K562 (cell line): ENCODE results near the gene FLVCR2. TPM values are rescaled to one million over a fixed set of nuclear protein-coding genes. Genes with fewer than 3 reads are reported as not detected.
A peak's percentile ranks its signal among the peaks of the same experiment; 100 is the strongest.

Experiments
- ATAC-seq: fragments of 200-7000 bp; cut with Tn5 transposase; 3 replicates; pipeline ENCODE4 v1.9.1; 2020; ENCODE audit warnings: moderate library complexity
- BruUV-seq: library from RNA; stranded (reverse); fragments of 400-500 nt; replicated peaks from 2 replicates; lab custom pipeline; 2021; lab: Mats Ljungman, UMichigan
- CTCF ChIA-PET: fragments of 300-600 bp; formaldehyde crosslinking; extraction: SDS; loops from one replicate; lab custom pipeline; 2021; ENCODE audit warnings: low intra/inter-chr PET ratio; lab: Yijun Ruan, JAX
- POLR2A ChIA-PET: fragments of 300-600, 350-650 bp; sonication (Branson Sonifier 250); formaldehyde crosslinking; extraction: SDS; loops from one replicate; lab custom pipeline; 2021; ENCODE audit warnings: antibody characterized with exemption, inconsistent platforms; lab: Yijun Ruan, JAX
- DNase-seq, 4 experiments: peaks; one replicate each; pipeline versions ENCODE4 v3.0.0 to v3.0.0-alpha.2; 2011 to 2018; ENCODE audit warnings: low spot score in 3 of 4, mixed read lengths in 3 of 4; ENCODE audit errors: extremely low read depth in 1 of 4
- FAIRE-seq: peaks from 2 replicates; lab custom pipeline; 2011; peaks lifted over from hg19 to GRCh38; lab: Jason Lieb, UNC
- H2AFZ ChIP-seq: 2 replicates; pipeline ENCODE4 v1.6.0; 2011; ENCODE audit warnings: low read depth, low read length, control low read depth, inconsistent platforms
- H3K27ac ChIP-seq: fragments of 200-600 bp; 3 replicates; pipeline ENCODE4 v1.8.0; 2011; ENCODE audit warnings: low read depth, mild to moderate bottlenecking, control low read depth, inconsistent platforms, low read length, moderate library complexity, mixed read lengths; ENCODE audit errors: extremely low read depth
- H3K27me3 ChIP-seq, 2 experiments: fragments of 300-600 bp in 1 of 2; 2 replicates in 1 of 2; 3 replicates in 1 of 2; pipeline versions ENCODE4 v1.6.0 to v1.8.0; 2011; ENCODE audit warnings: inconsistent platforms in 2 of 2, low read length in 2 of 2, mild to moderate bottlenecking in 1 of 2, mixed read lengths in 1 of 2, moderate library complexity in 1 of 2; ENCODE audit not compliant: control insufficient read depth in 2 of 2, insufficient read depth in 2 of 2
- H3K36me3 ChIP-seq: fragments of 300-600 bp; 3 replicates; pipeline ENCODE4 v1.8.0; 2011; ENCODE audit warnings: mild to moderate bottlenecking, low read length, inconsistent platforms; ENCODE audit not compliant: control insufficient read depth, insufficient read depth
- H3K4me1 ChIP-seq, 2 experiments: fragments of 200-600 bp in 1 of 2; replicated peaks in 1 of 2; 2 replicates in 1 of 2; 3 replicates in 1 of 2; pipeline versions ENCODE4 v1.5.1 to v1.8.0; 2011; ENCODE audit warnings: inconsistent platforms in 2 of 2, low read length in 2 of 2, mild to moderate bottlenecking in 1 of 2, mixed read lengths in 1 of 2, moderate library complexity in 1 of 2; ENCODE audit not compliant: control insufficient read depth in 2 of 2, insufficient read depth in 2 of 2
- H3K4me2 ChIP-seq: 2 replicates; pipeline ENCODE4 v1.6.1; 2011; ENCODE audit warnings: low read length, control low read depth, inconsistent platforms, mixed read lengths; ENCODE audit not compliant: insufficient read depth
- H3K4me3 ChIP-seq: fragments of 200-600 bp; sonication (generic), shearing (Covaris generic); 2 replicates; pipeline ENCODE4 v1.5.1; 2016; ENCODE audit warnings: control low read depth, inconsistent platforms
- H3K79me2 ChIP-seq: fragments of 200-600 bp; 3 replicates; pipeline ENCODE4 v1.8.0; 2011; ENCODE audit warnings: low read length, inconsistent platforms; ENCODE audit not compliant: control insufficient read depth, insufficient read depth
- H3K9ac ChIP-seq, 2 experiments: 2 replicates each; pipeline versions ENCODE4 v1.6.0 to v1.6.1; 2011; ENCODE audit warnings: low read depth in 2 of 2, low read length in 2 of 2, control low read depth in 1 of 2, inconsistent platforms in 1 of 2, mild to moderate bottlenecking in 1 of 2, mixed read lengths in 1 of 2; ENCODE audit not compliant: insufficient read depth in 1 of 2
- H3K9me1 ChIP-seq: one replicate; pipeline ENCODE4 v1.6.0; 2011; ENCODE audit warnings: inconsistent platforms, mild to moderate bottlenecking, low read length, moderate library complexity; ENCODE audit not compliant: control insufficient read depth, insufficient read depth
- H3K9me3 ChIP-seq: replicated peaks from 2 replicates; pipeline ENCODE4 v1.5.1; 2011; ENCODE audit warnings: low read depth, low read length, inconsistent platforms; ENCODE audit not compliant: control insufficient read depth, insufficient read depth
- H4K20me1 ChIP-seq: replicated peaks from 2 replicates; pipeline ENCODE4 v1.6.1; 2011; ENCODE audit warnings: low read length, inconsistent platforms, mixed read lengths; ENCODE audit not compliant: control insufficient read depth, insufficient read depth
- CBX8 ChIP-seq: fragments of 200-600 bp; sonication (generic); IDR thresholded peaks from 2 replicates; pipeline ENCODE4 v1.6.1; 2012; ENCODE audit warnings: borderline replicate concordance, mixed run types, low read depth, mild to moderate bottlenecking, moderate library complexity, mixed read lengths, low read length, control low read depth, inconsistent platforms; ENCODE audit not compliant: poor library complexity, severe bottlenecking; ENCODE audit errors: extremely low read depth
- CTBP1 ChIP-seq: fragments of 450-650 bp; IDR thresholded peaks from 2 replicates; pipeline ENCODE4 v1.6.1; 2016; ENCODE audit warnings: borderline replicate concordance
- ETV1 ChIP-seq: fragments of 450-650 bp; conservative IDR thresholded peaks from 2 replicates; pipeline ENCODE4 v1.6.1; 2016; ENCODE audit warnings: missing genetic modification characterization, control low read depth, low read depth, missing compliant biosample characterization
- JUNB ChIP-seq: fragments of 450-650 bp; formaldehyde crosslinking; conservative IDR thresholded peaks from 2 replicates; pipeline ENCODE4 v1.4.0; 2020; ENCODE audit warnings: mild to moderate bottlenecking
- LARP7 ChIP-seq: fragments of 450-650 bp; IDR thresholded peaks from 2 replicates; pipeline ENCODE4 v1.6.1; 2016
- MAFF ChIP-seq: IDR thresholded peaks from 2 replicates; pipeline ENCODE4 v1.6.1; 2012; ENCODE audit warnings: low read length, improper control_type of control experiment
- MCM7 ChIP-seq, 2 experiments: fragments of 450-650 bp; IDR thresholded peaks; 2 replicates each; pipeline ENCODE4 v1.6.1; 2016 to 2018
- MEF2A ChIP-seq: IDR thresholded peaks from 2 replicates; pipeline ENCODE4 v1.6.1; 2011; ENCODE audit warnings: low read depth, mild to moderate bottlenecking, low read length, moderate library complexity; ENCODE audit not compliant: control insufficient read depth
- PHF20 ChIP-seq: fragments of 450-650 bp; IDR thresholded peaks from 2 replicates; pipeline ENCODE4 v1.6.1; 2018; ENCODE audit not compliant: partially characterized antibody
- PTRF ChIP-seq: fragments of 450-650 bp; IDR thresholded peaks from 2 replicates; pipeline ENCODE4 v1.6.1; 2016; ENCODE audit warnings: mild to moderate bottlenecking, missing genetic modification characterization, missing compliant biosample characterization
- RAD21 ChIP-seq, 2 experiments: fragments of 250-450 bp in 1 of 2; fragments of 450-650 bp in 1 of 2; sonication (Bioruptor Pico) in 1 of 2; formaldehyde crosslinking in 1 of 2; IDR thresholded peaks in 1 of 2; conservative IDR thresholded peaks in 1 of 2; 2 replicates each; pipeline versions ENCODE4 v1.4.0 to v1.8.0; 2020 to 2022; ENCODE audit warnings: mild to moderate bottlenecking in 2 of 2, moderate library complexity in 1 of 2
- SPI1 ChIP-seq: IDR thresholded peaks from 2 replicates; pipeline ENCODE4 v1.6.1; 2011; ENCODE audit warnings: low read depth, low read length, control low read depth, borderline replicate concordance
- TAF9B ChIP-seq: fragments of 450-650 bp; IDR thresholded peaks from 2 replicates; pipeline ENCODE4 v1.6.1; 2018; ENCODE audit warnings: mild to moderate bottlenecking; ENCODE audit not compliant: partially characterized antibody
- TCF7 ChIP-seq: sonication (generic); IDR thresholded peaks from 2 replicates; pipeline ENCODE4 v1.6.1; 2016; ENCODE audit warnings: antibody characterized with exemption, borderline replicate concordance
- TEAD4 ChIP-seq, 2 experiments: sonication (generic) in 1 of 2; formaldehyde crosslinking in 1 of 2; IDR thresholded peaks; 2 replicates each; pipeline versions ENCODE4 v1.6.1 to v1.8.0; 2012 to 2022; ENCODE audit warnings: borderline replicate concordance in 1 of 2, inconsistent platforms in 1 of 2, low read length in 1 of 2, mild to moderate bottlenecking in 1 of 2, missing genetic modification reagents in 1 of 2
- THRB ChIP-seq: fragments of 450-650 bp; formaldehyde crosslinking; conservative IDR thresholded peaks from 2 replicates; pipeline ENCODE4 v1.4.0; 2022; ENCODE audit warnings: mild to moderate bottlenecking, missing genetic modification characterization
- ZBTB17 ChIP-seq: fragments of 450-650 bp; formaldehyde crosslinking; IDR thresholded peaks from 2 replicates; pipeline ENCODE4 v1.4.0; 2020; ENCODE audit warnings: mild to moderate bottlenecking
- ZNF124 ChIP-seq: sonication (generic); formaldehyde crosslinking; IDR thresholded peaks from 2 replicates; pipeline ENCODE4 v1.8.1; 2022; ENCODE audit warnings: missing genetic modification reagents
- ZNF184 ChIP-seq: sonication (generic); formaldehyde crosslinking; IDR thresholded peaks from 2 replicates; pipeline ENCODE4 v1.5.0; 2020; ENCODE audit warnings: missing genetic modification reagents
- ZNF253 ChIP-seq: fragments of 250-450 bp; sonication (Bioruptor Pico); conservative IDR thresholded peaks from 2 replicates; pipeline ENCODE4 v1.6.1; 2021; ENCODE audit warnings: mild to moderate bottlenecking
- ZNF347 ChIP-seq: fragments of 450-650 bp; formaldehyde crosslinking; IDR thresholded peaks from 2 replicates; pipeline ENCODE4 v1.4.0; 2020; ENCODE audit warnings: low read depth, mild to moderate bottlenecking, moderate library complexity
- ZNF449 ChIP-seq: fragments of 250-450 bp; sonication (Bioruptor Pico); IDR thresholded peaks from 2 replicates; pipeline ENCODE4 v1.8.0; 2022; ENCODE audit warnings: moderate library complexity, mild to moderate bottlenecking, inconsistent platforms
- WGBS: fragments of 100-300 bp; shearing (Covaris generic); methylation state at CpG from one replicate; pipeline ENCODE4 v1.1.6; 2016; ENCODE audit warnings: low coverage, mixed read lengths; ENCODE audit not compliant: insufficient coverage; ENCODE audit errors: missing lambda C conversion rate; 5-methylcytosine and 5-hydroxymethylcytosine counted together
- in situ Hi-C: fragments of 300-500 bp; cut with MboI; formaldehyde crosslinking; loops from 4 replicates; pipeline ENCODE4 v1.15.0; 2018; ENCODE audit warnings: inconsistent platforms, mixed read lengths
- intact Hi-C: fragments of 100-400 bp; cut with micrococcal nuclease; formaldehyde crosslinking; loops from 2 replicates; pipeline ENCODE4 v1.14.2; 2022
- polyA plus RNA-seq, 8 experiments: library from polyadenylated mRNA; depleted of rRNA in 4 of 8; stranded (reverse) in 5 of 8; unstranded in 3 of 8; fragments of >200 nt; fragmentation: Nextera tagmentation in 2 of 8; fragmentation: Illumina TruSeq in 1 of 8; extraction: Ambion mirVana in 2 of 8; extraction: Trizol in 1 of 8; gene quantifications; 2 replicates each; pipeline versions ENCODE4 v1.2.1 to v1.2.3, GENCODE V29; 2011 to 2014; ENCODE audit warnings: inconsistent platforms in 1 of 8, missing spikeins in 1 of 8
- total RNA-seq, 7 experiments: library from RNA; depleted of rRNA in 6 of 7; stranded (reverse); fragments of >200 nt in 6 of 7; fragmentation: Illumina TruSeq in 2 of 7; extraction: Trizol in 2 of 7; gene quantifications; 2 replicates each; pipeline versions ENCODE4 v1.2.1 to v1.2.3, GENCODE V29; 2011 to 2021; ENCODE audit warnings: low replicate concordance in 1 of 7

The FLVCR2 gene
- total and polyA plus RNA-seq, 9 of the 15 experiments (the other 6 are each of a cell fraction or from before 2014, with no cell fraction given) = 1.5 TPM; not detected in 8

- Histone ChIP-seq H4K20me1 (no peaks in the 10 kb centered on the region; the same call in 1 of the 2 replicates), H3K27me3 (peaks cover 0 to 14% of the 10 kb centered on the region in 2 experiments; a peak in 2 of 5 replicates), H3K9me3 (no peaks in the 10 kb centered on the region), H3K9ac (no peak overlapping the region), H3K4me1 (no peaks in the 10 kb centered on the region), H2AFZ (no peak overlapping the region), H3K4me2 (no peak overlapping the region), H3K27ac (no peak overlapping the region), H3K9me1 (no peaks in the 10 kb centered on the region), H3K79me2 (no peaks in the 10 kb centered on the region), H3K36me3 (no peaks in the 10 kb centered on the region), H3K4me3 (no peak overlapping the region)
- FAIRE-seq (peak; percentile 86), DNase-seq (peak; percentile 62 to 81 (median 74)), ATAC-seq (peak; percentile 88)
- in situ Hi-C loops = loop anchor here (10.0 kb wide), 1 partner anchor 256 kb away; no protein-coding TSS in a partner anchor
- 1% methylated on average over 6 of the region's 6 CpGs for WGBS
- BruUV-seq = no TSS peak
- intact Hi-C loops = loop anchor here (1.0 to 2.0 kb wide), 3 partner anchors 42 to 254 kb away; no protein-coding TSS in a partner anchor
- ChIA-PET CTCF (interaction anchor here (1.4 to 2.7 kb wide), 2 partner anchors 72 to 254 kb away, joined by 6 to 17 read pairs; no protein-coding TSS in a partner anchor), POLR2A (interaction anchor here (0.6 kb wide), 1 partner anchor 96 kb away, joined by 3 read pairs; no protein-coding TSS in a partner anchor)
- no peak for TF ChIP-seq ZNF184
- no peak for TF ChIP-seq ZNF253 (CRISPR knock-in tag)
- TF ChIP-seq ZNF347 = no peak
- TF ChIP-seq PHF20 = no peak
- TF ChIP-seq ZNF449 (CRISPR knock-in tag) = no peak
- no peak for TF ChIP-seq ZNF124 (CRISPR knock-in tag)
- 0 out of 2 replicates have a peak, but pooled peaks have one; percentile 4 for TF ChIP-seq MEF2A
- TF ChIP-seq MAFF = no peak
- TF ChIP-seq ETV1 (tag) = no peak
- no peak for TF ChIP-seq PTRF (tag)
- peak; percentile 60 for TF ChIP-seq TEAD4 (IDR thresholded peaks at IDR 0.05; ENCODE audit: low read length)
- no peak for TF ChIP-seq TEAD4 (CRISPR knock-in tag; IDR thresholded peaks at IDR 0.05; ENCODE audit: borderline replicate concordance)
- no peak for TF ChIP-seq MCM7 (IDR thresholded peaks at IDR 0.05)
- no peak for TF ChIP-seq THRB (CRISPR knock-in tag)
- no peak for TF ChIP-seq TAF9B
- TF ChIP-seq JUNB (CRISPR knock-in tag) = no peak
- peak; percentile 44; the same call in 1 of the 2 replicates for TF ChIP-seq CTBP1
- no peak for TF ChIP-seq SPI1
- peak; percentile 72 to 86 for TF ChIP-seq RAD21 (CRISPR knock-in tag; conservative IDR thresholded peaks at IDR 0.05 in 1 of 2, IDR thresholded peaks at IDR 0.05 in 1 of 2)
- no peak for TF ChIP-seq ZBTB17 (CRISPR knock-in tag)
- TF ChIP-seq TCF7 = no peak
- no peak for TF ChIP-seq LARP7
- TF ChIP-seq CBX8 = no peak
Measured at GRCh38 chr14:75561013-75561432, 17.4 kb upstream of the FLVCR2 start.
